Endothelial cell of umbilical vein (primary cell): ENCODE measurements around the gene CCK. TPM values are rescaled to one million over a fixed set of nuclear protein-coding genes. Genes with fewer than 3 reads are reported as not detected.

Experiments used
- BruUV-seq: library from RNA; stranded (reverse); fragments of 400-500 nt; replicated peaks from 2 replicates; lab custom pipeline; 2021; lab: Mats Ljungman, UMichigan
- CTCF ChIA-PET: fragments of 300-600, 350-600 bp; sonication (Branson Sonifier 250); formaldehyde crosslinking; loops from one replicate; lab custom pipeline; 2021; ENCODE audit warnings: antibody characterized with exemption, inconsistent platforms; lab: Charles Lee
- POLR2A ChIA-PET: fragments of 300-600, 350-600 bp; sonication (Branson Sonifier 250); formaldehyde crosslinking; loops from one replicate; lab custom pipeline; 2021; ENCODE audit warnings: antibody characterized with exemption, inconsistent platforms; lab: Charles Lee
- DNase-seq: peaks from one replicate; pipeline ENCODE4 v3.0.0-alpha.2; 2011; ENCODE audit warnings: low read depth, low spot score
- FAIRE-seq: peaks from 2 replicates; lab custom pipeline; 2011; peaks lifted over from hg19 to GRCh38; lab: Jason Lieb, UNC
- H2AFZ ChIP-seq: 2 replicates; pipeline ENCODE4 v1.6.0; 2012; ENCODE audit warnings: low read depth, low read length, control low read depth, inconsistent platforms
- H3K27ac ChIP-seq: 2 replicates; pipeline ENCODE4 v1.5.1; 2011; ENCODE audit warnings: low read depth, mild to moderate bottlenecking, control low read depth, low read length, moderate library complexity; ENCODE audit not compliant: insufficient read depth
- H3K27me3 ChIP-seq, 2 experiments: 2 replicates each; pipeline versions ENCODE4 v1.6.0 to v1.6.1; 2011; ENCODE audit warnings: low read length in 2 of 2, mixed read lengths in 1 of 2; ENCODE audit not compliant: control insufficient read depth in 2 of 2, insufficient read depth in 2 of 2
- H3K36me3 ChIP-seq, 2 experiments: 2 replicates in 1 of 2; 3 replicates in 1 of 2; pipeline ENCODE4 v1.5.1; 2011; ENCODE audit warnings: low read length in 2 of 2, mild to moderate bottlenecking in 1 of 2, moderate library complexity in 1 of 2; ENCODE audit not compliant: control insufficient read depth in 2 of 2, insufficient read depth in 2 of 2; ENCODE audit errors: extremely low read depth in 1 of 2
- H3K4me1 ChIP-seq: 3 replicates; pipeline ENCODE4 v1.5.1; 2011; ENCODE audit warnings: mild to moderate bottlenecking, low read length; ENCODE audit not compliant: control insufficient read depth, insufficient read depth; ENCODE audit errors: extremely low read depth
- H3K4me2 ChIP-seq: 2 replicates; pipeline ENCODE4 v1.6.1; 2011; ENCODE audit warnings: low read length, control low read depth, mixed read lengths; ENCODE audit not compliant: insufficient read depth
- H3K4me3 ChIP-seq, 3 experiments: fragments of 200-600 bp in 1 of 3; sonication (generic), shearing (Covaris generic) in 1 of 3; replicated peaks in 1 of 3; 2 replicates each; pipeline ENCODE4 v1.5.1; 2011 to 2016; ENCODE audit warnings: control low read depth in 3 of 3, low read length in 3 of 3, mild to moderate bottlenecking in 2 of 3, inconsistent platforms in 1 of 3, low read depth in 1 of 3, moderate library complexity in 1 of 3; ENCODE audit not compliant: insufficient read depth in 1 of 3
- H3K79me2 ChIP-seq: 2 replicates; pipeline ENCODE4 v1.6.0; 2012; ENCODE audit warnings: low read length, inconsistent platforms; ENCODE audit not compliant: control insufficient read depth, insufficient read depth
- H3K9ac ChIP-seq: replicated peaks from 2 replicates; pipeline ENCODE3; 2011; ENCODE audit warnings: low read length, control low read depth; ENCODE audit not compliant: insufficient read depth; ENCODE audit errors: extremely low read depth
- H3K9me1 ChIP-seq: replicated peaks from 3 replicates; pipeline ENCODE4 v1.6.0; 2011; ENCODE audit warnings: mild to moderate bottlenecking, low read length; ENCODE audit not compliant: control insufficient read depth, insufficient read depth; ENCODE audit errors: extremely low read depth
- H3K9me3 ChIP-seq: replicated peaks from 2 replicates; pipeline ENCODE4 v1.5.1; 2012; ENCODE audit warnings: low read length, inconsistent platforms; ENCODE audit not compliant: control insufficient read depth, insufficient read depth
- H4K20me1 ChIP-seq: replicated peaks from 2 replicates; pipeline ENCODE3; 2011; ENCODE audit warnings: mild to moderate bottlenecking, low read length; ENCODE audit not compliant: control insufficient read depth, insufficient read depth; ENCODE audit errors: extremely low read depth
- GATA2 ChIP-seq: IDR thresholded peaks from 2 replicates; pipeline ENCODE4 v1.7.0; 2011; ENCODE audit warnings: low read depth, mild to moderate bottlenecking, moderate library complexity, mixed read lengths, low read length; ENCODE audit not compliant: insufficient read length, insufficient read depth
- POLR2A ChIP-seq: IDR thresholded peaks from 2 replicates; pipeline ENCODE4 v1.6.1; 2012; ENCODE audit warnings: low read depth, mild to moderate bottlenecking, control low read depth, low read length
- dilution Hi-C: fragments of 300-500 bp; cut with MboI; formaldehyde crosslinking; loops from one replicate; pipeline ENCODE4 v1.15.0; 2019; ENCODE audit warnings: low sequenced_read_pairs; ENCODE audit not compliant: extremely low pct_ligation_motif_present
- intact Hi-C: fragments of 100-400 bp; cut with micrococcal nuclease; formaldehyde crosslinking; loops from one replicate; pipeline ENCODE4 v1.10.0; 2022
- polyA plus RNA-seq, 4 experiments: library from polyadenylated mRNA; depleted of rRNA in 3 of 4; stranded (reverse) in 3 of 4; unstranded in 1 of 4; fragments of >200 nt; gene quantifications; 2 replicates each; pipeline versions ENCODE4 v1.2.1 to v1.2.3, GENCODE V29; 2011 to 2012; ENCODE audit warnings: missing spikeins in 1 of 4
- total RNA-seq: library from RNA; stranded (reverse); gene quantifications from 2 replicates; pipeline ENCODE4 v1.2.3, GENCODE V29; 2021

Gene CCK
- total and polyA plus RNA-seq, 2 donors (not counting 3 experiments of a cell fraction or from before 2014, with no cell fraction given), result not detected

DNA sequence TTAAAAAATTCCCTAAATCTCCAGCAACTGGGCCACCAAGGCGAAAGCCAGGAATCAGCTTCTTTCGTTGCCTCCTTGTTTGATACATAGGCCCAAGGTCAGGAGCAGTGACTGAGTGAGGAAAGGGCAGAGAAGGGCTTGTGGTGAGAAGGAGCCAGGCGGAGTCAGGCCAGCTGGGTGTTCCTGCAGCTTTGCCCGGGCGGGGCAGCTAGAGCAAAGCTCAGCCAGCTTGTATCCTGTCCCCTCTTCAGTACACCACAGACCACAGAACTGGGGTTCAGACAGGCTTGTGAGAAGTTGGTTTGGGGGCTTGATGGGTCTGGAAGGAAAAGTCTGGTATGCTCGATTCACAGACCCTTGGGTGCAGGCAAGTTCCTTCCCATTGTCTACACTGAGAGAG is 52.6 kb downstream of the CCK start:
- no peaks in the 10 kb centered on the region for H3K9me1 ChIP-seq
- H3K27ac ChIP-seq, result no peak overlapping the region
- no peaks in the 10 kb centered on the region for H3K9me3 ChIP-seq
- H3K4me3 ChIP-seq, result no peak overlapping the region
- POLR2A ChIA-PET, result no interaction called here
- no peak for FAIRE-seq
- no peaks in the 10 kb centered on the region for H3K79me2 ChIP-seq
- H3K36me3 ChIP-seq, result peaks cover 3 to 26% of the 10 kb centered on the region in 2 experiments
- H2AFZ ChIP-seq, result no peak overlapping the region
- no peak overlapping the region for H3K9ac ChIP-seq
- no TSS peak for BruUV-seq
- no peak for DNase-seq
- no peaks in the 10 kb centered on the region for H3K4me1 ChIP-seq
- CTCF ChIA-PET, result no interaction called here
- dilution Hi-C loops, result no loop called here
- TF ChIP-seq GATA2 (no peak), POLR2A (no peak)
- intact Hi-C loops, result no loop called here
- no peaks in the 10 kb centered on the region for H4K20me1 ChIP-seq
- no peak overlapping the region for H3K4me2 ChIP-seq
- no peaks in the 10 kb centered on the region for H3K27me3 ChIP-seq

DNA sequence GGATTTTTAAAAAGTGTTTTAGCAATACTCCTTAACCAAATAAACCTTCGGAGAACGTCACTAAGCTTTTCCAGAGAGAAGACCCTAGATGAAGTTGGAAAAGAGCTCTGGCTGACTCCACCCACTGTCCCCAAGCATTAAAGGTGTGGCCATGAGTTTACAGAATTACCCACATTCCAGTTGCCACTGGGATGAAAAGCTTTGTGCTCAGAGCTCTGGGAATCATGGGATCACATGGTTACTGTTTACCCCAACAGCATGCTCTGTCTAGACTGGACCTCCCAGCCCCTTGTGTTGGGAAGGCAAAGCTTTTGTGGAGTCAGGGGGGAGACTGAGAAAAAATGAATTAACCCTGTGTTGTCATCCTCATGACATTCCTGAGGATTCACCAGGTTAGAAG is 55.3 kb downstream of the CCK start:
- DNase-seq (no peak), FAIRE-seq (no peak)
- peaks cover 8 to 23% of the 10 kb centered on the region in 2 experiments for H3K36me3 ChIP-seq
- intact Hi-C loops (no loop called here), dilution Hi-C loops (no loop called here)
- no peak overlapping the region for H3K4me2 ChIP-seq
- H3K9me3 ChIP-seq, result no peaks in the 10 kb centered on the region
- H3K4me3 ChIP-seq, result no peak overlapping the region
- H3K9me1 ChIP-seq, result no peaks in the 10 kb centered on the region
- H3K27ac ChIP-seq, result no peak overlapping the region
- no peak for TF ChIP-seq GATA2
- H3K79me2 ChIP-seq, result no peaks in the 10 kb centered on the region
- CTCF ChIA-PET, result interaction anchor here (0.8 to 1.7 kb wide), 5 partner anchors 12 to 233 kb away, joined by 3 to 7 read pairs (median 5); no protein-coding TSS in a partner anchor
- BruUV-seq, result no TSS peak
- H3K4me1 ChIP-seq, result no peaks in the 10 kb centered on the region
- no peaks in the 10 kb centered on the region for H3K27me3 ChIP-seq
- no peak overlapping the region for H2AFZ ChIP-seq
- POLR2A ChIA-PET, result interaction anchor here (0.7 kb wide), 1 partner anchor 98 kb away, joined by 5 read pairs; no protein-coding TSS in a partner anchor
- no peak overlapping the region for H3K9ac ChIP-seq
- H4K20me1 ChIP-seq, result no peaks in the 10 kb centered on the region
